ENCODE measurements around the gene MTMR12.

The MTMR12 gene

DNA sequence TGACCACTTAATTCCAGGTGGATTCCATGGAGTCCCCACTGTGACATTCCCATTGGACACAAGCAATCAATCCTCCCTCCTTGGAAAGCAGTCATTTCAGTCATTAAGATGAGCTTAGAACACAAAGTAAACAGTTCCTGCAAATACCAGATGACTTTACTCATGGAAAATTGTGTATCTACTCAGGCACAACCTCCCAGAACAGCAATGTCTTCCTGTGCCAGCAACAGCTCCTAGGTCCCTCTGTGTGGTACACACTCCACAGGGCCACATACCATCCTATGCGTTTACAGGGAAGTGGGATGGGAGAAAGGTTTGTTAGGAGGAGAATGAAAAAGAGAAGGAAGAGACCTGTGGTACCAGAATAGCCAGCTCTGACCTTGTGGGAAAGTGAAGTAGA lies 53.7 kb downstream of the MTMR12 start:
- Histone ChIP-seq H3K4me1 (ENCODE audit: control insufficient read depth, low read depth, low read length) (no peaks in the 10 kb centered on the region), H3K4ac (ENCODE audit: low read depth, low read length) (no peak overlapping the region), H2AK5ac (ENCODE audit: low read length) (no peak overlapping the region), H3K27me3 (ENCODE audit: insufficient read depth, low read length, poor library complexity) (no peaks in the 10 kb centered on the region), H2BK5ac (ENCODE audit: low read length) (no peak overlapping the region), H4K8ac (ENCODE audit: low read depth, low read length) (no peak overlapping the region), H4K5ac (ENCODE audit: low read length) (no peak overlapping the region), H3K56ac (ENCODE audit: low read length) (no peak overlapping the region), H3K79me1 (ENCODE audit: low read length) (no peaks in the 10 kb centered on the region), H3K4me2 (ENCODE audit: low read length) (no peak overlapping the region), H3K18ac (ENCODE audit: low read length) (no peak overlapping the region), H2BK15ac (replicated peaks; ENCODE audit: low read depth) (no peak overlapping the region), H3K4me3 (ENCODE audit: low read length) (no peak overlapping the region), H3K27ac (ENCODE audit: low read depth, low read length) (no peak overlapping the region), H3K23ac (ENCODE audit: low read length) (no peak overlapping the region), H3K79me2 (ENCODE audit: control insufficient read depth, insufficient read depth, low read length) (no peaks in the 10 kb centered on the region), H3K36me3 (ENCODE audit: control insufficient read depth, insufficient read depth, low read length) (peaks cover 4% of the 10 kb centered on the region), H3K9ac (ENCODE audit: low read length) (no peak overlapping the region), H2BK120ac (ENCODE audit: low read depth, low read length) (no peak overlapping the region)
- WGBS (ENCODE audit: extremely low coverage, insufficient coverage, low lambda C conversion rate): no CpG with 5 or more reads among the region's 1 CpG
- DNase-seq: no peak

DNA sequence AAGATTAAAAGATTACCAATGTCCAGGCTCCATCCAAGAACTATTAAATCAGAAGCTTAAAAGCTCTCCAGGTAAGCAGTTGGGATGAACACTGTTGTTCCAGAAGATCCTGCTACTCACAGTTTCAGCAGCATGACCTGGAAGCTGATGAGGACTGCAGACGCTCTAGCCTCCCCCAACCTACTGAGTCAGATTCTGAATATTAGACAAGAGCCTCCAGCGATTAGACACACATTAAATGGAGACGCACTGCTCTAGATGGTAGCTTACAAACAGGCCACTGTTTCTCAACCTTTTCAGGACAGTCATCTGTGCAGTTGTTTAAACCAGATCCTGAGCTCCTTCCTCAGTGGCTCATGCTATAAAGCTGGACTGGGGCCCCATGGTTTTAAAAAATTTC lies 54.3 kb downstream of the MTMR12 start:
- Histone ChIP-seq H2BK5ac (ENCODE audit: low read length) (no peak overlapping the region), H3K4me3 (ENCODE audit: low read length) (no peak overlapping the region), H3K27ac (ENCODE audit: low read depth, low read length) (no peak overlapping the region), H3K4ac (ENCODE audit: low read depth, low read length) (no peak overlapping the region), H3K56ac (ENCODE audit: low read length) (no peak overlapping the region), H4K8ac (ENCODE audit: low read depth, low read length) (no peak overlapping the region), H3K27me3 (ENCODE audit: insufficient read depth, low read length, poor library complexity) (no peaks in the 10 kb centered on the region), H3K23ac (ENCODE audit: low read length) (no peak overlapping the region), H2BK120ac (ENCODE audit: low read depth, low read length) (no peak overlapping the region), H2BK15ac (replicated peaks; ENCODE audit: low read depth) (no peak overlapping the region), H3K18ac (ENCODE audit: low read length) (no peak overlapping the region), H4K5ac (ENCODE audit: low read length) (no peak overlapping the region), H3K79me2 (ENCODE audit: control insufficient read depth, insufficient read depth, low read length) (no peaks in the 10 kb centered on the region), H3K9ac (ENCODE audit: low read length) (no peak overlapping the region), H3K4me1 (ENCODE audit: control insufficient read depth, low read depth, low read length) (no peaks in the 10 kb centered on the region), H2AK5ac (ENCODE audit: low read length) (no peak overlapping the region), H3K4me2 (ENCODE audit: low read length) (no peak overlapping the region), H3K36me3 (ENCODE audit: control insufficient read depth, insufficient read depth, low read length) (peaks cover 4% of the 10 kb centered on the region), H3K79me1 (ENCODE audit: low read length) (no peaks in the 10 kb centered on the region)
- DNase-seq: no peak
- no CpG with 5 or more reads among the region's 3 CpGs for WGBS (ENCODE audit: extremely low coverage, insufficient coverage, low lambda C conversion rate)

GRCh38 chr5:32255540-32255900 lies 57.2 kb downstream of the MTMR12 start:
- Histone ChIP-seq H2BK15ac (replicated peaks; ENCODE audit: low read depth) (no peak overlapping the region), H3K27me3 (ENCODE audit: insufficient read depth, low read length, poor library complexity) (no peaks in the 10 kb centered on the region), H3K4me1 (ENCODE audit: control insufficient read depth, low read depth, low read length) (no peaks in the 10 kb centered on the region), H3K4me2 (ENCODE audit: low read length) (no peak overlapping the region), H2AK5ac (ENCODE audit: low read length) (no peak overlapping the region), H2BK5ac (ENCODE audit: low read length) (no peak overlapping the region), H3K4me3 (ENCODE audit: low read length) (no peak overlapping the region), H3K27ac (ENCODE audit: low read depth, low read length) (no peak overlapping the region), H3K4ac (ENCODE audit: low read depth, low read length) (no peak overlapping the region), H3K79me1 (ENCODE audit: low read length) (no peaks in the 10 kb centered on the region), H4K8ac (ENCODE audit: low read depth, low read length) (no peak overlapping the region), H3K23ac (ENCODE audit: low read length) (no peak overlapping the region), H3K56ac (ENCODE audit: low read length) (no peak overlapping the region), H2BK120ac (ENCODE audit: low read depth, low read length) (no peak overlapping the region), H3K9ac (ENCODE audit: low read length) (no peak overlapping the region), H3K36me3 (ENCODE audit: control insufficient read depth, insufficient read depth, low read length) (peaks cover 4% of the 10 kb centered on the region), H4K5ac (ENCODE audit: low read length) (no peak overlapping the region), H3K18ac (ENCODE audit: low read length) (no peak overlapping the region), H3K79me2 (ENCODE audit: control insufficient read depth, insufficient read depth, low read length) (no peaks in the 10 kb centered on the region)
- DNase-seq: no peak
- no CpG with 5 or more reads among the region's 2 CpGs for WGBS (ENCODE audit: extremely low coverage, insufficient coverage, low lambda C conversion rate)

DNA sequence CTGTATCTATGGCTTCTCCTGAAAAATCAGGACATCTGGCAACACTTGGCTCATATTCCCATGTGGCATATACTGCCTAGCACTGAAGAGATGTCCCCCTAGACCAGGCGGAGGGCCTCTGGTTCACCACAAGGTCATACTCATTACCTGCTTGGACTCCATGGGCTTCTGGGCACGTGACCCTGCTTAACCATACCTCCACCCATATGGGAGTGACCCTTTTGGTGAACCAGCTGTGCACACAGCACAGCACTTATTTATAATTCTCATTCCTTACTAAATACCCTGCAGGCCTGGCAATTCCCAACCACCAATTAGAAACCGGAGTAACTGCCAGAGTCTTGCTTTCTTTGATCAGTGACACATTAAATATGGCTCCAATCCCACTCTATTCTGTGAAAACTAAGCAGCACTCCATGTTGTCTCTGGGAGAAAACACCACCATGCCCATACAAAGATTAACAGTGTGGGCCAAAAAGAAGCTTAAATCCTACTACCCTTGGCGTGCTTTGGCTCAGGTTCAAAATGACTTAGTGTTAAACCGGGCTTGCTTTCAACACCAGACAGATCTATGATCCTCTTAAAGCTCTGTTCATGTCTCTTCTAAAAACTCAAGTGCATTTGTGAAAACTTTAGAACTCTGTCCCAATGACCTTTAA lies 57.7 kb downstream of the MTMR12 start:
- H3K23ac ChIP-seq (ENCODE audit: low read length): no peak overlapping the region
- no peaks in the 10 kb centered on the region for H3K79me1 ChIP-seq (ENCODE audit: low read length)
- no peak for DNase-seq
- no peak overlapping the region for H3K4ac ChIP-seq (ENCODE audit: low read depth, low read length)
- H4K8ac ChIP-seq (ENCODE audit: low read depth, low read length): no peak overlapping the region
- H3K27ac ChIP-seq (ENCODE audit: low read depth, low read length): no peak overlapping the region
- H3K27me3 ChIP-seq (ENCODE audit: insufficient read depth, low read length, poor library complexity): no peaks in the 10 kb centered on the region
- H2BK120ac ChIP-seq (ENCODE audit: low read depth, low read length): no peak overlapping the region
- no peaks in the 10 kb centered on the region for H3K4me1 ChIP-seq (ENCODE audit: control insufficient read depth, low read depth, low read length)
- no peak overlapping the region for H3K56ac ChIP-seq (ENCODE audit: low read length)
- H4K5ac ChIP-seq (ENCODE audit: low read length): no peak overlapping the region
- no peak overlapping the region for H2AK5ac ChIP-seq (ENCODE audit: low read length)
- no peak overlapping the region for H3K9ac ChIP-seq (ENCODE audit: low read length)
- peaks cover 4% of the 10 kb centered on the region for H3K36me3 ChIP-seq (ENCODE audit: control insufficient read depth, insufficient read depth, low read length)
- H3K18ac ChIP-seq (ENCODE audit: low read length): no peak overlapping the region
- no peak overlapping the region for H2BK15ac ChIP-seq (replicated peaks; ENCODE audit: low read depth)
- H3K79me2 ChIP-seq (ENCODE audit: control insufficient read depth, insufficient read depth, low read length): no peaks in the 10 kb centered on the region
- H2BK5ac ChIP-seq (ENCODE audit: low read length): no peak overlapping the region
- WGBS (ENCODE audit: extremely low coverage, insufficient coverage, low lambda C conversion rate): no CpG with 5 or more reads among the region's 5 CpGs
- no peak overlapping the region for H3K4me2 ChIP-seq (ENCODE audit: low read length)
- H3K4me3 ChIP-seq (ENCODE audit: low read length): no peak overlapping the region

- Histone ChIP-seq H3K27me3 (ENCODE audit: insufficient read depth, low read length, poor library complexity) (no peaks in the 10 kb centered on the region), H3K4me1 (ENCODE audit: control insufficient read depth, low read depth, low read length) (no peaks in the 10 kb centered on the region), H4K8ac (ENCODE audit: low read depth, low read length) (no peak overlapping the region), H3K79me1 (ENCODE audit: low read length) (no peaks in the 10 kb centered on the region), H3K4ac (ENCODE audit: low read depth, low read length) (no peak overlapping the region), H3K79me2 (ENCODE audit: control insufficient read depth, insufficient read depth, low read length) (no peaks in the 10 kb centered on the region), H3K4me3 (ENCODE audit: low read length) (no peak overlapping the region), H3K27ac (ENCODE audit: low read depth, low read length) (no peak overlapping the region), H2BK120ac (ENCODE audit: low read depth, low read length) (no peak overlapping the region), H3K56ac (ENCODE audit: low read length) (no peak overlapping the region), H3K9ac (ENCODE audit: low read length) (no peak overlapping the region), H2BK5ac (ENCODE audit: low read length) (no peak overlapping the region), H3K18ac (ENCODE audit: low read length) (no peak overlapping the region), H3K23ac (ENCODE audit: low read length) (no peak overlapping the region), H2BK15ac (replicated peaks; ENCODE audit: low read depth) (no peak overlapping the region), H2AK5ac (ENCODE audit: low read length) (no peak overlapping the region), H3K4me2 (ENCODE audit: low read length) (no peak overlapping the region), H4K5ac (ENCODE audit: low read length) (no peak overlapping the region), H3K36me3 (ENCODE audit: control insufficient read depth, insufficient read depth, low read length) (peaks cover 6% of the 10 kb centered on the region)
- WGBS (ENCODE audit: extremely low coverage, insufficient coverage, low lambda C conversion rate): no CpG with 5 or more reads among the region's 8 CpGs
- DNase-seq: no peak
Observed at GRCh38 chr5:32251871-32252458, 60.8 kb downstream of the MTMR12 start.

DNA sequence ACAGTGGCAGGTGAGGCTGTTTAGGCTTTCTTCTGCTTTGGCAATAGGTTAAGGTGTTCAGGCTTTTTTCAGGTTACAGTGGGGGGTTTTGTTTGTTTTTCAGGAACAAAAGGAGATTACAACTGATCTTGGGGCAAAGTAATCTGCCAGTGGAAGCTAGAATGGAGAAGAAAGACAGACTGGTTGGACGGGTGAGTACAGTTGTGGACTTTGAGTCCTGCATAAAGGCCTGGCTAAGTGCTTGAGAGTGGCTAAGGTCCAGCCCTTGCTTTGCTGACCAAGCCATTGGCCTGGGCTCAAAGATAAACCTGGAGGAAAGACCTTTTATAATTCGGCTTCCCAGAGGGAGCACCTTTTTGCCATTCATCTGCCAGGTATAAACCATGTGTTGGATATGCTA lies 63.1 kb downstream of the MTMR12 start:
- no peak for DNase-seq
- Histone ChIP-seq H3K79me1 (ENCODE audit: low read length) (no peaks in the 10 kb centered on the region), H2BK5ac (ENCODE audit: low read length) (no peak overlapping the region), H4K5ac (ENCODE audit: low read length) (no peak overlapping the region), H3K56ac (ENCODE audit: low read length) (no peak overlapping the region), H3K4me1 (ENCODE audit: control insufficient read depth, low read depth, low read length) (no peaks in the 10 kb centered on the region), H2AK5ac (ENCODE audit: low read length) (no peak overlapping the region), H3K4me3 (ENCODE audit: low read length) (no peak overlapping the region), H3K4me2 (ENCODE audit: low read length) (no peak overlapping the region), H2BK120ac (ENCODE audit: low read depth, low read length) (no peak overlapping the region), H4K8ac (ENCODE audit: low read depth, low read length) (no peak overlapping the region), H3K4ac (ENCODE audit: low read depth, low read length) (no peak overlapping the region), H3K27me3 (ENCODE audit: insufficient read depth, low read length, poor library complexity) (no peaks in the 10 kb centered on the region), H2BK15ac (replicated peaks; ENCODE audit: low read depth) (no peak overlapping the region), H3K9ac (ENCODE audit: low read length) (no peak overlapping the region), H3K18ac (ENCODE audit: low read length) (no peak overlapping the region), H3K27ac (ENCODE audit: low read depth, low read length) (no peak overlapping the region), H3K23ac (ENCODE audit: low read length) (no peak overlapping the region), H3K79me2 (ENCODE audit: control insufficient read depth, insufficient read depth, low read length) (no peaks in the 10 kb centered on the region), H3K36me3 (ENCODE audit: control insufficient read depth, insufficient read depth, low read length) (peaks cover 2% of the 10 kb centered on the region)
- no CpG with 5 or more reads among the region's 2 CpGs for WGBS (ENCODE audit: extremely low coverage, insufficient coverage, low lambda C conversion rate)

Data from mesendoderm (in vitro differentiated cells).